HepG2 (cell line): Measurements from ENCODE around the gene ASIC2. TPM values are rescaled to one million over a fixed set of nuclear protein-coding genes. Genes with fewer than 3 reads are reported as not detected.

Source experiments
- ATAC-seq: fragments of 200-7000 bp; cut with Tn5 transposase; 3 replicates; pipeline ENCODE4 v1.9.1; 2020; ENCODE audit warnings: mild to moderate bottlenecking, moderate library complexity
- BruUV-seq: library from RNA; stranded (reverse); fragments of 400-500 nt; replicated peaks from 2 replicates; lab custom pipeline; 2021; lab: Mats Ljungman, UMichigan
- CTCF ChIA-PET: fragments of 300-600 bp; formaldehyde crosslinking; extraction: SDS; loops from one replicate; lab custom pipeline; 2021; ENCODE audit warnings: low total read pairs, inconsistent platforms, low intra/inter-chr PET ratio; lab: Yijun Ruan, JAX
- POLR2A ChIA-PET: fragments of 350-600 bp; sonication (Branson Sonifier 250); formaldehyde crosslinking; loops from one replicate; lab custom pipeline; 2020; ENCODE audit warnings: antibody characterized with exemption, inconsistent platforms; lab: Yijun Ruan, JAX
- DNase-seq: peaks from one replicate; pipeline ENCODE4 v3.0.0-alpha.2; 2015; ENCODE audit warnings: low spot score
- FAIRE-seq: peaks from 3 replicates; lab custom pipeline; 2011; peaks lifted over from hg19 to GRCh38; lab: Jason Lieb, UNC
- H2AFZ ChIP-seq: one replicate; pipeline ENCODE4 v1.6.1; 2011; ENCODE audit warnings: low read length, inconsistent platforms
- H3K27ac ChIP-seq: fragments of 300-600 bp; 3 replicates; pipeline ENCODE4 v1.8.0; 2011; ENCODE audit warnings: mixed run types, mild to moderate bottlenecking, mixed read lengths, low read length, inconsistent platforms; ENCODE audit not compliant: insufficient read depth; ENCODE audit errors: extremely low read length
- H3K27me3 ChIP-seq, 2 experiments: fragments of 200-600 bp in 1 of 2; 2 replicates in 1 of 2; 3 replicates in 1 of 2; pipeline versions ENCODE4 v1.6.0 to v1.8.0; 2011; ENCODE audit warnings: low read length in 2 of 2, mild to moderate bottlenecking in 2 of 2, moderate library complexity in 2 of 2, inconsistent platforms in 1 of 2; ENCODE audit not compliant: insufficient read depth in 2 of 2, control insufficient read depth in 1 of 2
- H3K36me3 ChIP-seq, 2 experiments: fragments of 200-600 bp in 1 of 2; replicated peaks in 1 of 2; 2 replicates in 1 of 2; 3 replicates in 1 of 2; pipeline versions ENCODE4 v1.5.1 to v1.8.0; 2011; ENCODE audit warnings: low read length in 2 of 2, inconsistent platforms in 1 of 2; ENCODE audit not compliant: insufficient read depth in 2 of 2, control insufficient read depth in 1 of 2
- H3K4me1 ChIP-seq: 2 replicates; pipeline ENCODE4 v1.5.1; 2012; ENCODE audit warnings: low read length, inconsistent platforms; ENCODE audit not compliant: insufficient read depth
- H3K4me2 ChIP-seq: 2 replicates; pipeline ENCODE4 v1.6.0; 2011; ENCODE audit warnings: low read depth, low read length, inconsistent platforms
- H3K4me3 ChIP-seq, 3 experiments: fragments of 200-600 bp in 1 of 3; sonication (generic), shearing (Covaris generic) in 1 of 3; replicated peaks in 1 of 3; 2 replicates each; pipeline ENCODE4 v1.5.1; 2011 to 2016; ENCODE audit warnings: low read length in 3 of 3, inconsistent platforms in 2 of 3, low read depth in 2 of 3, mild to moderate bottlenecking in 2 of 3, control low read depth in 1 of 3, mixed read lengths in 1 of 3; ENCODE audit not compliant: insufficient read depth in 1 of 3
- H3K79me2 ChIP-seq: one replicate; pipeline ENCODE4 v1.6.1; 2011; ENCODE audit warnings: low read length, inconsistent platforms; ENCODE audit not compliant: insufficient read depth
- H3K9ac ChIP-seq: 2 replicates; pipeline ENCODE4 v1.6.0; 2011; ENCODE audit warnings: mild to moderate bottlenecking, low read depth, low read length, inconsistent platforms; ENCODE audit not compliant: insufficient read depth
- H3K9me3 ChIP-seq: 2 replicates; pipeline ENCODE4 v1.5.1; 2012; ENCODE audit warnings: mild to moderate bottlenecking, low read length
- H4K20me1 ChIP-seq: 2 replicates; pipeline ENCODE4 v1.6.0; 2011; ENCODE audit warnings: inconsistent platforms, mild to moderate bottlenecking, low read length, moderate library complexity; ENCODE audit not compliant: insufficient read depth
- DR1 ChIP-seq: sonication (generic); formaldehyde crosslinking; IDR thresholded peaks from 2 replicates; pipeline ENCODE4 v1.8.0; 2021; ENCODE audit warnings: mild to moderate bottlenecking, missing genetic modification reagents, inconsistent platforms
- ELF3 ChIP-seq: IDR thresholded peaks from 2 replicates; pipeline ENCODE4 v1.6.1; 2016; ENCODE audit warnings: missing genetic modification reagents, missing compliant biosample characterization
- KAT8 ChIP-seq: IDR thresholded peaks from 2 replicates; pipeline ENCODE4 v1.6.1; 2016; ENCODE audit warnings: missing genetic modification reagents, missing compliant biosample characterization
- MTF1 ChIP-seq: sonication (generic); formaldehyde crosslinking; IDR thresholded peaks from 2 replicates; pipeline ENCODE4 v1.5.0; 2020; ENCODE audit warnings: missing genetic modification reagents
- NCOA2 ChIP-seq: sonication (generic); formaldehyde crosslinking; IDR thresholded peaks from 2 replicates; pipeline ENCODE4 v1.8.0; 2022; ENCODE audit warnings: inconsistent platforms
- SMAD9 ChIP-seq: sonication (generic); formaldehyde crosslinking; IDR thresholded peaks from 2 replicates; pipeline ENCODE4 v1.5.1; 2020; ENCODE audit warnings: mild to moderate bottlenecking, missing genetic modification reagents
- ZNF224 ChIP-seq: sonication (generic); formaldehyde crosslinking; IDR thresholded peaks from 2 replicates; pipeline ENCODE4 v1.5.0; 2020; ENCODE audit warnings: mild to moderate bottlenecking, missing genetic modification reagents
- ZNF547 ChIP-seq: sonication (generic); formaldehyde crosslinking; IDR thresholded peaks from 2 replicates; pipeline ENCODE4 v1.5.1; 2020; ENCODE audit warnings: mild to moderate bottlenecking, missing genetic modification reagents
- ZNF891 ChIP-seq: sonication (generic); formaldehyde crosslinking; IDR thresholded peaks from 2 replicates; pipeline ENCODE4 v1.5.0; 2020; ENCODE audit warnings: mild to moderate bottlenecking, missing genetic modification reagents
- WGBS: methylation state at CpG from one replicate; pipeline ENCODE4 v1.1.6; 2017; ENCODE audit warnings: low lambda C conversion rate; 5-methylcytosine and 5-hydroxymethylcytosine counted together
- in situ Hi-C: cut with HindIII; loops from 2 replicates; pipeline ENCODE4 v1.10.0; 2017; ENCODE audit warnings: low pct_unique_long_range_greater_than_20kb; ENCODE audit not compliant: extremely low pct_ligation_motif_present
- intact Hi-C: fragments of 100-400 bp; cut with micrococcal nuclease; formaldehyde crosslinking; loops from one replicate; pipeline ENCODE4 v1.10.0; 2022; ENCODE audit not compliant: unreplicated experiment
- polyA plus RNA-seq, 8 experiments: library from polyadenylated mRNA; depleted of rRNA in 3 of 8; stranded (reverse) in 7 of 8; unstranded in 1 of 8; fragments of >200 nt; fragmentation: Illumina TruSeq in 4 of 8; extraction: Trizol in 4 of 8; gene quantifications; 2 replicates each; pipeline versions ENCODE4 v1.2.1 to v1.2.3, GENCODE V29; 2011 to 2016; ENCODE audit warnings: low read depth in 4 of 8, missing spikeins in 1 of 8, mixed read lengths in 1 of 8; ENCODE audit not compliant: insufficient read depth in 1 of 8
- total RNA-seq, 5 experiments: library from RNA; depleted of rRNA; stranded (reverse); fragments of >200 nt; fragmentation: Illumina TruSeq; extraction: Trizol; gene quantifications; 2 replicates each; pipeline ENCODE4 v1.2.3, GENCODE V29; 2016; ENCODE audit warnings: low read depth in 1 of 5
- TF ChIP-seq, protein P1 (sequence below): IDR thresholded peaks from 2 replicates; pipeline ENCODE4 v1.6.1; 2016; ENCODE audit warnings: missing biosample characterization, missing genetic modification reagents, low read depth
- TF ChIP-seq, protein P2 (sequence below): sonication (generic); formaldehyde crosslinking; IDR thresholded peaks from 2 replicates; pipeline ENCODE4 v1.4.0; 2020; ENCODE audit warnings: missing genetic modification reagents, low read depth, mild to moderate bottlenecking, borderline replicate concordance
- TF ChIP-seq, protein P3 (sequence below), 2 experiments: fragments of 450-650 bp in 1 of 2; sonication (generic) in 1 of 2; formaldehyde crosslinking; IDR thresholded peaks; 2 replicates each; pipeline versions ENCODE4 v1.5.0 to v1.8.0; 2020 to 2022; ENCODE audit warnings: mild to moderate bottlenecking in 1 of 2, missing genetic modification reagents in 1 of 2
- TF ChIP-seq, protein P4 (sequence below): sonication (generic); formaldehyde crosslinking; IDR thresholded peaks from 2 replicates; pipeline ENCODE4 v1.8.1; 2023; ENCODE audit warnings: mild to moderate bottlenecking, missing genetic modification reagents, borderline replicate concordance

Gene ASIC2
- total and polyA plus RNA-seq, 2 of the 13 experiments (the other 11 are each of a cell fraction or from before 2014, with no cell fraction given), result not detected

DNA sequence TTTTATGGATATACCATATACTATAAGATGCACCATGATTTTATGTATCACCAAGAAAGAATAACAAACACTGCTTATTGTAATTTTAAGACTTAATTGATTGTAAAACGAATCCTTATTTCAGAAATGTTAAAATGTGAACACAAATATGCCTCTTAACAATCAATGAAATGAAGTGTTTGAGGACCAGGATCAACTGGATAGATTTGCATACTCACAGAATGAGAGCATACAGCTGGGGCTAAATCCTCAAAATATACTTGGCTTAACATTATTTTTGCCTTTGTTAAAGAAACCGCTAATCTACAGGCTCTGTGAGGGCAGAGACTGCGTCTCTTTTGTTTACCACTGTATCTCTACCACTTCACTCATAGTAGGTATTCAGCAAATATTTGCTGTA, 207.8 kb downstream of the ASIC2 start:
- CTCF ChIA-PET, result no interaction called here
- TF ChIP-seq, protein P1, sequence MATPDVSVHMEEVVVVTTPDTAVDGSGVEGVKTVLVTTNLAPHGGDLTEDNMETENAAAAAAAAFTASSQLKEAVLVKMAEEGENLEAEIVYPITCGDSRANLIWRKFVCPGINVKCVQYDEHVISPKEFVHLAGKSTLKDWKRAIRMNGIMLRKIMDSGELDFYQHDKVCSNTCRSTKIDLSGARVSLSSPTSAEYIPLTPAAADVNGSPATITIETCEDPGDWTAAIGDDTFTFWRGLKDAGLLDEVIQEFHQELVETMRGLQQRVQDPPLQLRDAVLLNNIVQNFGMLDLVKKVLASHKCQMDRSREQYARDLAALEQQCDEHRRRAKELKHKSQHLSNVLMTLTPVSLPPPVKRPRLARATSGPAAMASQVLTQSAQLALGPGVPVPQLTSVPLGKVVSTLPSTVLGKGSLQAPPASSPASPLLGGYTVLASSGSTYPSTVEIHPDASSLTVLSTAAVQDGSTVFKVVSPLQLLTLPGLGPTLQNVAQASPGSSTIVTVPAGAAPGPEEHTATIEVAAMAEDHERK (CRISPR knock-in tag), result no peak
- TF ChIP-seq ELF3 (CRISPR knock-in tag) (no peak), DR1 (no peak), NCOA2 (no peak), KAT8 (CRISPR knock-in tag) (no peak), ZNF891 (CRISPR knock-in tag) (no peak), ZNF547 (no peak), ZNF224 (no peak), MTF1 (CRISPR knock-in tag) (no peak), SMAD9 (no peak)
- TF ChIP-seq, protein P2, sequence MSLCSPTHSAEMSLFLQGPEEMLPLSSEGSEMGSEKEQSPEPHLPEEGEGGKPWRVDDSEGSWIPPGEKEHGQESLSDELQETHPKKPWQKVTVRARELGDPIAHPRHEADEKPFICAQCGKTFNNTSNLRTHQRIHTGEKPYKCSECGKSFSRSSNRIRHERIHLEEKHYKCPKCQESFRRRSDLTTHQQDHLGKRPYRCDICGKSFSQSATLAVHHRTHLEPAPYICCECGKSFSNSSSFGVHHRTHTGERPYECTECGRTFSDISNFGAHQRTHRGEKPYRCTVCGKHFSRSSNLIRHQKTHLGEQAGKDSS (CRISPR knock-in tag), result no peak
- TF ChIP-seq, protein P3, sequence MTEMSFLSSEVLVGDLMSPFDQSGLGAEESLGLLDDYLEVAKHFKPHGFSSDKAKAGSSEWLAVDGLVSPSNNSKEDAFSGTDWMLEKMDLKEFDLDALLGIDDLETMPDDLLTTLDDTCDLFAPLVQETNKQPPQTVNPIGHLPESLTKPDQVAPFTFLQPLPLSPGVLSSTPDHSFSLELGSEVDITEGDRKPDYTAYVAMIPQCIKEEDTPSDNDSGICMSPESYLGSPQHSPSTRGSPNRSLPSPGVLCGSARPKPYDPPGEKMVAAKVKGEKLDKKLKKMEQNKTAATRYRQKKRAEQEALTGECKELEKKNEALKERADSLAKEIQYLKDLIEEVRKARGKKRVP (CRISPR knock-in tag; IDR thresholded peaks at IDR 0.05), result no peak
- TF ChIP-seq, protein P4, sequence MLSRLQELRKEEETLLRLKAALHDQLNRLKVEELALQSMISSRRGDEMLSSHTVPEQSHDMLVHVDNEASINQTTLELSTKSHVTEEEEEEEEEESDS (CRISPR knock-in tag), result no peak
- TF ChIP-seq, all 625 proteins: peak for 0
- BruUV-seq, result no TSS peak

More for the DNA sequence above, 207.8 kb downstream of the ASIC2 start:
- in situ Hi-C loops, result no loop called here
- Histone ChIP-seq H3K9ac (no peak overlapping the region), H4K20me1 (no peaks in the 10 kb centered on the region), H3K9me3 (no peaks in the 10 kb centered on the region), H3K4me1 (peaks cover 17% of the 10 kb centered on the region), H3K4me2 (no peak overlapping the region), H3K4me3 (no peak overlapping the region), H3K36me3 (no peaks in the 10 kb centered on the region), H3K27ac (no peak overlapping the region), H3K79me2 (no peaks in the 10 kb centered on the region), H3K27me3 (no peaks in the 10 kb centered on the region), H2AFZ (no peak overlapping the region)
- DNase-seq (no peak), FAIRE-seq (no peak), ATAC-seq (no peak)
- WGBS, result 2% methylated on average over 3 of the region's 3 CpGs
- intact Hi-C loops, result no loop called here
- POLR2A ChIA-PET, result no interaction called here
